ENCODE results near the gene COBL. TPM values are rescaled to one million over a fixed set of nuclear protein-coding genes. Genes with fewer than 3 reads are reported as not detected.

The COBL gene
- total and polyA plus RNA-seq, 2 donors (not counting 3 experiments of a cell fraction or from before 2014, with no cell fraction given): 0.11 TPM; not detected in 1

DNA sequence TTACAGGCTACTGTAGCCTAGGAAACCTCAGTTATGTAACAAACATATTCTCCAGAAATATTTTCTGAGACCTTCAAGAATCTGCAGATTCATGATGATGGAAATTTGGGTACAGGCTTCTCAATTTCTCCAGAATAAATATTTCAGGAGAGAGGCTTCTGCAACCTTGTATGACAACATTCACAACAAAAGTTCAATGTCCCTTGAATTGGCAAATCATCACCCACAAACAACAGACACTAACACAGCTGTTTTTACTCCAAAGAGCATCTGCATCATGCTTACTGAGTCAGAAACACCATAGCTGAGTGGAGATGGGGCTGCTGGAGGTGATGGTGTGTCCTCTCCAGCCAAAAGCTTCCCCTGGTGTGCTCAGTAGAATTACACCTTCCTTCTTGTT, 9.3 kb upstream of the COBL start:
- no peaks in the 10 kb centered on the region for H3K36me3 ChIP-seq (ENCODE audit: control insufficient read depth in 2 of 2, extremely low read depth in 1 of 2, insufficient read depth in 2 of 2, low read length in 2 of 2)
- DNase-seq (ENCODE audit: low read depth, low spot score) (no peak), FAIRE-seq (no peak)
- no peaks in the 10 kb centered on the region for H3K9me1 ChIP-seq (replicated peaks; ENCODE audit: control insufficient read depth, extremely low read depth, insufficient read depth, low read length)
- H3K9me3 ChIP-seq (replicated peaks; ENCODE audit: control insufficient read depth, insufficient read depth, low read length): no peaks in the 10 kb centered on the region
- H2AFZ ChIP-seq (ENCODE audit: low read depth, low read length): no peak overlapping the region
- no TSS peak for BruUV-seq (replicated peaks)
- CTCF ChIA-PET: no interaction called here
- H4K20me1 ChIP-seq (replicated peaks; ENCODE audit: control insufficient read depth, extremely low read depth, insufficient read depth, low read length): no peaks in the 10 kb centered on the region
- POLR2A ChIA-PET: no interaction called here
- TF ChIP-seq POLR2AphosphoS5 (IDR thresholded peaks at IDR 0.05; ENCODE audit: insufficient read depth, low read depth, low read length) (no peak), GATA2 (IDR thresholded peaks at IDR 0.05; ENCODE audit: insufficient read depth, insufficient read length, low read depth, low read length) (no peak), EZH2 (IDR thresholded peaks at IDR 0.05; ENCODE audit: borderline replicate concordance, low read depth, low read length, severe bottlenecking) (no peak), JUN (IDR thresholded peaks at IDR 0.05; ENCODE audit: borderline replicate concordance, insufficient read depth, insufficient read length, low read depth) (no peak), POLR2A (IDR thresholded peaks at IDR 0.05; ENCODE audit: low read depth, low read length) (no peak), FOS (IDR thresholded peaks at IDR 0.05; ENCODE audit: borderline replicate concordance, insufficient read depth, low read length) (no peak), MYC (IDR thresholded peaks at IDR 0.05; ENCODE audit: low read depth, low read length) (no peak)
- TF ChIP-seq, protein P1, sequence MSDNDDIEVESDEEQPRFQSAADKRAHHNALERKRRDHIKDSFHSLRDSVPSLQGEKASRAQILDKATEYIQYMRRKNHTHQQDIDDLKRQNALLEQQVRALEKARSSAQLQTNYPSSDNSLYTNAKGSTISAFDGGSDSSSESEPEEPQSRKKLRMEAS (IDR thresholded peaks at IDR 0.05; ENCODE audit: insufficient read depth, insufficient read length): no peak
- TF ChIP-seq, protein P2, sequence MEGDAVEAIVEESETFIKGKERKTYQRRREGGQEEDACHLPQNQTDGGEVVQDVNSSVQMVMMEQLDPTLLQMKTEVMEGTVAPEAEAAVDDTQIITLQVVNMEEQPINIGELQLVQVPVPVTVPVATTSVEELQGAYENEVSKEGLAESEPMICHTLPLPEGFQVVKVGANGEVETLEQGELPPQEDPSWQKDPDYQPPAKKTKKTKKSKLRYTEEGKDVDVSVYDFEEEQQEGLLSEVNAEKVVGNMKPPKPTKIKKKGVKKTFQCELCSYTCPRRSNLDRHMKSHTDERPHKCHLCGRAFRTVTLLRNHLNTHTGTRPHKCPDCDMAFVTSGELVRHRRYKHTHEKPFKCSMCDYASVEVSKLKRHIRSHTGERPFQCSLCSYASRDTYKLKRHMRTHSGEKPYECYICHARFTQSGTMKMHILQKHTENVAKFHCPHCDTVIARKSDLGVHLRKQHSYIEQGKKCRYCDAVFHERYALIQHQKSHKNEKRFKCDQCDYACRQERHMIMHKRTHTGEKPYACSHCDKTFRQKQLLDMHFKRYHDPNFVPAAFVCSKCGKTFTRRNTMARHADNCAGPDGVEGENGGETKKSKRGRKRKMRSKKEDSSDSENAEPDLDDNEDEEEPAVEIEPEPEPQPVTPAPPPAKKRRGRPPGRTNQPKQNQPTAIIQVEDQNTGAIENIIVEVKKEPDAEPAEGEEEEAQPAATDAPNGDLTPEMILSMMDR (IDR thresholded peaks at IDR 0.05; ENCODE audit: extremely low read depth in 1 of 2, insufficient read depth in 1 of 2, low read depth in 1 of 2, low read length in 2 of 2): no peak
- H3K4me2 ChIP-seq (ENCODE audit: insufficient read depth, low read length): no peak overlapping the region
- H3K4me3 ChIP-seq (replicated peaks in 1 of 3; ENCODE audit: insufficient read depth in 1 of 3, low read depth in 1 of 3, low read length in 3 of 3): no peak overlapping the region
- intact Hi-C loops (cut with micrococcal nuclease) (no loop called here), dilution Hi-C loops (cut with MboI; ENCODE audit: extremely low pct_ligation_motif_present, low sequenced_read_pairs) (no loop called here)
- H3K4me1 ChIP-seq (ENCODE audit: control insufficient read depth, extremely low read depth, insufficient read depth, low read length): no peaks in the 10 kb centered on the region
- H3K79me2 ChIP-seq (ENCODE audit: control insufficient read depth, insufficient read depth, low read length): no peaks in the 10 kb centered on the region
- H3K27ac ChIP-seq (ENCODE audit: insufficient read depth, low read depth, low read length): no peak overlapping the region
- H3K9ac ChIP-seq (replicated peaks; ENCODE audit: extremely low read depth, insufficient read depth, low read length): no peak overlapping the region
- no peaks in the 10 kb centered on the region for H3K27me3 ChIP-seq (ENCODE audit: control insufficient read depth in 2 of 2, insufficient read depth in 2 of 2, low read length in 2 of 2)
